SW480 (cell line): ENCODE data around the gene DLG1.

Source experiments
- DNase-seq: peaks from one replicate; pipeline ENCODE4 v3.0.0-alpha.2; 2016; ENCODE audit warnings: low spot score

DLG1 gene

DNA sequence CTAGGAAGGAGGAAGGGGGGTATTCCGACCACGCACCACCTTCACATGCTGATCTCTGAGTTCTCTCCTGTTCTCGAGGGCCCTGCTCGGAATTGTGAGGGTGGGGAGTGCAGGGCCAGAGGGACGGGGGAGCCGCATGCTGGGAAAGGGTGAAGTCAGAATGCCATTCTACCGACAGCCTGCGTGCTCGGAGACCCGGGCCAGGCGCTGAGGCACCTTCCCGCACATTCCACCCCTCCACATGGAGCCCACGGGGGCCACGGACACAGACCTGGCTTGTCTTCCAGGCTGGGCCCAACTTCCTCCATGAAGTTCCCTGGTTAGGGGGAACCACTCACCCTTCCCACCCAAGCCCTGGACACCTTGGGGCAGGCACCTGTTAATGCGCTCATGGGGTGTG is 301.1 kb downstream of the DLG1 start:
- no peak for DNase-seq

DNA sequence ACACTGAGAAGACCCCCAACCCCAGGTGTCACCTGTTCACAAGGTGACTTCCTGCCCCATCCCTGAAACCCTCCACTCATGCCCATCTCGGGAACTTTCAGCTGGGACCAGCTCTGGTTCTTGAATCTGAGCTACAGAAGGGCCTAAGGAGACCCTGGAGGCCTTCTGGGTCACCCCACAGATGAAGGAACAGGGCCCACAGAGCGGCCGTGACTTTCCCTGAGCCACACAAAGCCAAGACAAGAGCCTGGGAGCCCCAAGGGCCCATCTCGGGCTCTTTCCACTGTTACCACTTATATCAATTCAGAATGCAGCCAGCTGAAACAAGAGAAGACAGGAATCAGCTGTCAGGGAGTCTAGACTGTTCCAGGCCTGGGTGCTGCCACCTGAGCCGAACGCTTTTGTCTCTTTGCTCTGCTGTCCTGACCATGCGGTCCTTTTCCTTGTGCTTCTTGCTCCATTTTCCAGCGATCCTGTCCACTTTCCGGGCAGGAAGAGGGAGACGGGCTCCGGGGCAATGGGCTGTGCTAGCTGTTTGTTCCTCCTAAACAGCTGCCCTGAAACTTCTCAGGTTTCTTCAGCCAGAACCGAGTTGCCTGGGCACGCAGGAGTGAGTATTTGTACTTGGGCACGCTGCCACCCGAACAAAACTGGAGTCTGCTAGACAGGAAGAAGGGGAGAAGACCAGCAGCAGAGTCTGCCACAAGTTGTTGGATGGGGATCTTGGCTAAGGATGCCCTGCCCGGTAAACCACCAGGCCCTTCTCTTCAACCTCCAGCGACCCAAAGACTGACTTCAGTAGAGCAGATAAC is 301.8 kb downstream of the DLG1 start:
- no peak for DNase-seq

DNA sequence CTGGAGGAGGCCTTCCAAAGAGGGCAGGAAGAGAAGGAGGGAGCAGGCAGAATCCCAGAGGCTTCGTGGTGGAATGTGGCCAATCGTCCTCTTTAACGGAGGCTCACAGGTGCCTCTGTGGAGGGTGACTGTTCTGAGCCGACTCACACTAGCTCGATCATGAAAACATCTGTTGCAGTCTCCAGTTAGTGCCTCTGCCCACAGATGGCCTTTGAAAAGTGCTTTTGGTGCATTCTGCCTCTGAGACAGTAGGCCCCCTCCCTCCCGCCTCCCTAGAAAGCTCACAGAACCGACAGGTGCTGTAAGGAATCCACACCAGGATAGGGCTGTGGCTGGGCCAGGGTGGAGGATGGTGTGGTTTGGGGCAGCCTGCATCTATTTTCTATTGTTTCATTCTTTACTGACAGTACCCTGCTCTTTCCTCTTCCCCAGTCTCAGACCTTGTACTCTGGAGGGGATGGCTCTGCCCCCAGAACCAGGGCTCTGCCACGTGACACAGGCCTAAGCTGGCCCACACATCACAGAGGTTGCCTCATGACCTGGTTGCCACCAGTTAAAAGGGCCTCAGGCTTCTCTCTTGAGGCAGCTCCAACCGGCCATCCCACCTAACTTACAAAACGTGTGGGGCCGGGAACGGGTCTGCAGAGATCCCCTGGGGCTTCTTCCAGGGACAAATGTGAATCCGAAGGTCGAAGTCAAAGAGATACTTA is 302.6 kb downstream of the DLG1 start:
- no peak for DNase-seq

DNA sequence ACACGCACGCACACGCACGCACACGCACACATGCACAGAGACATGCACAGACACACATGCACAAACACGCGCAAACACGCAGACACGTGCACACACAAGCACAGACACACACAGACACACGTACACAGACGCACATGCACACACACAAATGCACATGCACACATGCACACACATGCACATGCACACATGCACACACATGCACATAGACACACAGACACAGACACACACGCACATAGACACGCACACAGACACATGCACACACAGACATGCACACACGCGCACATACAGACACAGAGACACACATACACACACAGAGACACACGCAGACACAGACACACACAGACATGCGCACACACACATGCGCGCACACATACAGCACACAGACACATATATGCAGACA is 303.4 kb downstream of the DLG1 start:
- no peak for DNase-seq

DNA sequence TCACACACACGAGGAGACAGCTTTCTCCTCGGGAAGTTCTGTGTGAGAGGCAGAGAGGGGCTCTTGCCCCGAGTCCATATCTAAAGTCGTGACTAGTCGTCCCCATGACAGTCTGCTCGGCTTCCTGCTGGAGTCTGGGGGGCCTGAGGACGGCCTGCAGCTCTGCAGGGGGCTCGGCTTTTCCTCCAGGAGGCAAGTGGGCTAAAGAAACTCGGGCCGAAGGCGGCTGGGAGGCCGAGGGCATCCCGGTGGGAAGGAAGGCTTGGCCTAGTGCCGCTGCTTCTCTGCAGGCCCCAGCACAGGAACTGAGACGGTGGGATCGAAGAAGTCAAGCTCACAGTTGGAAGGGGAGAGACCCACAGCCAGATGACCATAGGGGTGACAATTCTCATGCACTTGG is 304.4 kb downstream of the DLG1 start:
- DNase-seq, result no peak
